ENCODE data around the gene PSMD7.
"Not testable (repeated sequence)": the region's sequence is repeated elsewhere in the genome, so short reads cannot be mapped to it uniquely, and the experiment has no call there.

PSMD7 gene

DNA sequence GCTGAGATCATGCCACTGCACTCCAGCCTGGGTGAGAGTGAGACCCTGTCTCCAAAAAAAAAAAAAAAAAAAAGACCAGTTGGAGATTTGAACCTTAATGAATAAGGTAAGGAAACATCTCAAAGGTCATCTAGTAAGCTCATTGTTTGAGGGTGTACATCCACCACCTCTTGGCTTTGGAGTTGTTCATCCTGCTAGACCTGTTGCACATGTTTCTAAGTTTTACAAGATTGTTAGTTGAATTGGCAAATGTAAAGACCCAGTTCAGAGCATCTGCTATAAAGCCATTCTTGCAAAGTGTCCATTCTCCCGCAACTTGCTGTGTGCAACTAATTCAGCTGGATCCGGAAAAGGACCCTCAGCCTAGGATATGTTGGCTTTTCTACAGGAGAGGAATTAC, 1.5 kb downstream of the PSMD7 start:
- no peak for DNase-seq

DNA sequence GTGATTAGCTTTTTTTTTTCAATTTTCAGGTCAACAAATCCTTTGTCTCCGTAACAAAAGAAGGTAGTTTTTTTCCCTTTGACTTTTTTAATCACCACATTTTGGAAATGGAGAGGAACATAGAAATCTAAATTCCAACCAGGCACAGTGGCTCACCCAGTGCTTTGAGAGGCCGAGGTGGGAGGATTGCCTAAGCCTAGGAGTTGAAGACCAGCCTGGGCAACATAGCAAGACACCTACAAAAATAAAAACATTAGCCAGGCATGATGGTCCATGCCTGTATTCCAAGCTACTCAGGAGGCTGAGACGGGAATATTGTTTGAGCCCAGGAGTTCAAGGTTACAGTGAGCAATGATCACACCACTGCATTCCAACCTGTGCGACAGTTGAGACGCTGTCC, 5.7 kb downstream of the PSMD7 start:
- no peak for DNase-seq

DNA sequence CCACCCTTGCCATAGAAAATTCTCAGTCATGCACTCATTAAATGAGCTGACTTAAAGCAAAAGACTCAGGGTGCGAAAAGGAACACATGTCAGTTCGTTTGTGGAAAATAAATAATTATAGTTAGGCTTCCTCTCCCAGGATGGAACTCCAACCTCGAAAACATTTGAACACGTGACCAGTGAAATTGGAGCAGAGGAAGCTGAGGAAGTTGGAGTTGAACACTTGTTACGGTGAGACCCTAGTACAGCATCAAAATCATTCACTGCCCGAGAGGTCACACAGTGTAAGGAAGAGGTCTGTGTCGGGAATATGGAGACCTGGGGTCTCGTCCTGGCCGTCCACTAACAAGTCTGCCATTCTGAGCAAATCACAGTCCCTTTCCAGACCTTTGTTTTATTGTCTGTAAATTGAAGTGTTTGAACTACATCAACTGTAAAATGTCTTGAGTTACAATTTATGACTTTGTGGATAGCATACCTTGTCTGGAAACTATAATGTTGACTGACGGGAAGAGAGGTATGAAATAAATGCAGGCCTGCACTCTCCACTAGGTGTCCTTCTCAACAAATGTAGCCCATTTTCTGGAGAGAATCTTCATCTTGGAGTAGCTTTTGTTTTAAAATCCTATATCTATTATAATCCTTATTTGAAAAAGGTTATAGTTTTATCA, 7.7 kb downstream of the PSMD7 start:
- DNase-seq = no peak

DNA sequence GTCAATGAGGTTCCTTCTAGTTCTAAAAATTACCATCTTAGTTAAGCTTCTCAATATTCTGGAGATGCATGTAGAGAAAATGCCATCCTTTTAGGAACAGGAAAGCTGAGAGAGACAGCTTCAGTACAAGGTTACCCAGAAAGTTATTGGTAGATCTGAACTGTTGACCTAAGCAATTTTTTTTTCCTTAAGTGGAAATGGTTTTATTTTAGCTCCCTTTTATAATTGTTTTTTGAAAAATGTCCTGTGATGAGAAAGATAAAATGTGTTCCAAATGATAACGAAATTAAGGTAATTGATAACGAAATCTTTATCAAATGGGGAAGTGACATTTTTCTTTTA, 8.2 kb downstream of the PSMD7 start:
- no peak for DNase-seq

DNA sequence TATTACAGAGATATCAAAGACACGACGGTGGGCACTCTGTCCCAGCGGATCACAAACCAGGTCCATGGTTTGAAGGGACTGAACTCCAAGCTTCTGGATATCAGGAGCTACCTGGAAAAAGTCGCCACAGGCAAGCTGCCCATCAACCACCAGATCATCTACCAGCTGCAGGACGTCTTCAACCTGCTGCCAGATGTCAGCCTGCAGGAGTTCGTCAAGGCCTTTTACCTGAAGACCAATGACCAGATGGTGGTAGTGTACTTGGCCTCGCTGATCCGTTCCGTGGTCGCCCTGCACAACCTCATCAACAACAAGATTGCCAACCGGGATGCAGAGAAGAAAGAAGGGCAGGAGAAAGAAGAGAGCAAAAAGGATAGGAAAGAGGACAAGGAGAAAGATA, 8.7 kb downstream of the PSMD7 start:
- DNase-seq = no peak

DNA sequence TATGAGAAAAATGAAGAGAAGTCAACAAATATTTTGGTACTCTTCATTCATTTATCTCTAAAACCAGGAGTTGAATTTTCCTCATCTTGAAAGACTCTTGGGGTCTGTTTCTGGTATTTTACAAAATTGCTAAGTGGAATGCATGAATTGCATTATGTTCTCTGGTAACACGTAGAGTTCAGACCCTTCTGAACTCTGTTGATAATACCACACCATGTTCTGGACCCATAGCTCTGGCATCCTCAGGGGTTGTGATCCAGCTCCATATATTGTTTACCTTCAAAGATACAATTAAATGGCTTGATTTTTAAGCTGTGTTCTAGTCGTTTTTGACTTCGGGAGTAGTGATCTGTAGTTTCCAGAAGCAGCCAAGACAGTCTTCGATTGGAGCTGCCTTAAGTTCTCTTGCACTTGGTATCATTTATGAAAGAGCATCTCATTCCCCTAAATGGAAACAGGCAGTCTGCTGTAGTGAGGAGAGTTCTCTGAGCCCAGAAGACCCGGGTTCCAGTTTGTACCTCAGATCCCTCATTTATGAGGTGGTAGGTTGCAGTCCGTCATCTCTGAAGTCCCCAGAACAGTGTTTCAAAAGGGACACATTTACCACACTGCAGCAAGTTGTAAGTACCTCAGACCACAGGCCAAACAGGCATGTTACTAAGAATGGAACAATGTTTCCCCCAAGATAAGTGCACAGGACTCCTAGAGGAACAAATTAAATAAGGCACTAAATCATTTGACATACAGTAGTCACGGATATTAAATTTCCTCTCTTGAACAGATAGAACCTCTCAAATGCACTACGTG, 9.6 kb downstream of the PSMD7 start:
- no peak for DNase-seq

DNA sequence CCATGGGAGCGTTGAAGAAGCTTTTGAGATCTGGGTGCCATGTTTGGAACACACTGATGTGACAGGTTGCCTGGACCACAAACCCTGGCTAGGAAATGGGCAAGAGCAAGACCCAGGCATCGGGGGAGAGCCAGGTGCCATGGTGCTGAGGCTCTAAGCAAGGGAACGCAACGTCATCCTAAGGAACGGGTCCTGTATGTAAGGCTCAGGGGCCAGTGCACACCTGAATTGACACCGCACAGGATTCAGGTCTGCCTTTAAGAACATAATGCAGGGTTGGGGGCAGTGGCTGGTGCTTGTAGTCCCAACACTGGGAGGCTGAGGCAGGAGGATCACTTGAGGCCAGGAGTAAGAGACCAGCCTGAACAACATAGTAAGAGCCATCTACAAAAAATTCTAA, 10.8 kb downstream of the PSMD7 start:
- no peak for DNase-seq

DNA sequence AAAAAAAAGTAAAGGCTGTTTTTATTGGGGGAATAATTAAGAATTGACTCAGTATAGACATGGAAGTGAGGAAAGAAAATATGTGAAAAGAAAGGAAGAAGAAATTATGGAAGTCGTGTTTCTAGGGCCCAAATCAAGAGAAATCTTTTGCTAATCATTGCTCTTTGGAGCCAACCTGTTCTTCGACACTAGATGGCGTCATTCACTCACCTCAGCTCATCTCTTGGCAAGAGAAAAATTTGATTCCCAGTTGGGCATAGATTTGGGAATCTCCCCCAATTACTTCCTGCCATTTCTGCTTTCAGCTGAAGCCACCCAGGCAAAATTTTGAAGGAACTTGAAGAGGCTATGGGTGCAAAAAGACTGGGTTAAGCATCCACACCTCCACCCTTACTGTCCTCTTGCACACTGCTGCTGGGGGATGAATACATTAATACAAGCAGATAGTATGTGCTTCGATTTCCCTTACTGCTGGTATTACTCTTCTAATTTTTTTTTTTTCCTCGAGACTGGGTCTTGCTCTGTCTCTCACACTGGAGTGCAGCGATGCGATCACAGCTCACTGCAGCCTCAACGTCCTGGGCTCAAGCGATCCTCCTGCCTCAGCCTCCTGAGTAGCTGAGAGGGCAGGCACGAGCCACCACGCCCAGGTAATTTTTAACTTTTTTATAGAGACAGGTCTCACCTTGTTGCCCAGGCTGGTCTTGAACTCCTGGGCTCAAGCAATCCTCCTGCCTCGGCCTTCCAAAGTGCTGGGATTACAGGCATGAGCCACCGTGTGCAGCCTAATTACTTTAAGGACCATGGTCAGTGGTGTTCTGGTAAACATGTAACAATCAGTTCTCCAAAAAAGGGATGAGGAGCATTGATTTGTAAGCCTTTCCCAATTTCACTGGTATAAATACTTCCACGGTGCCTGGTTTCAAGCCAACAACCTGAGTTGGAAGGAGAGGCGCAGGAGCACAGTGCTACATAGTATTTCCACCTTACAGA, 13.5 kb downstream of the PSMD7 start:
- DNase-seq = no peak

DNA sequence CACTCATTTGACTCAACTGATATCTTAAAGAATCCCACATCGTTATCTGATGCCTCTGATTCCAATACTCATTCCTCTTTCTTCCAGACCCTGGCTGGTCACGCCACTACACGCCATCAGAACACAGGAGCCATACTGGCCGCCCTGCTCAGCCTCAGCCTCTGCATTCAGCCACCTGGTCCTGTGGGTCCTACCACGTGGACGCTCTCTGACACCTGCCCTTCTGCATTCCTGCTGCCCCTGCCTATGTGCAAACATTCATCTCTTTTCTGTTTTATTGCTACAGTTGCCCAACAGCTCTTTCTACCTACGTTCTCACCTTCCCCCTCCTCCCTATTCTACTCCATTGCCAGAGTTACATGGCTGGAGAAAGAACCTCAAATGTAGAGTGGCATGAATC, 18.4 kb downstream of the PSMD7 start:
- no peak for DNase-seq

DNA sequence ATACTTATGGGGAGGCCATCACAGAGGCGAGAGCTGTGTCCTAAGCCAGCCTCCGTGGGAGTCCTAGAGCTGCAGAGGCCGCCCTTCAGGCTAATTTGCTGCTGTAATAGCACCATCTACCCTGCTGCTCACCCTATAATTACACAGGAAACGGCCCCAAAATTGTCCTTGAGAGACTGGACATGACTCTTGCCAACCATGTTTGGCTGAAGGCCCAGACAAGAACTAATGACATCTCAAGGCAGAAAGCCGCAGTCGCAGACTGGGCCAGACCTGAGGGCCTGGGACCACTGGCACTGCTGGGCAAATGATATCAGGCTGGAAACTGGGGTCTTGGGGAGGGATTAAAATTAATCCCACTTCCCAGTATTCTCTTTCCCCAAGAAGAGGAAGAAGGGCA, 24.1 kb downstream of the PSMD7 start:
- DNase-seq = no peak

DNA sequence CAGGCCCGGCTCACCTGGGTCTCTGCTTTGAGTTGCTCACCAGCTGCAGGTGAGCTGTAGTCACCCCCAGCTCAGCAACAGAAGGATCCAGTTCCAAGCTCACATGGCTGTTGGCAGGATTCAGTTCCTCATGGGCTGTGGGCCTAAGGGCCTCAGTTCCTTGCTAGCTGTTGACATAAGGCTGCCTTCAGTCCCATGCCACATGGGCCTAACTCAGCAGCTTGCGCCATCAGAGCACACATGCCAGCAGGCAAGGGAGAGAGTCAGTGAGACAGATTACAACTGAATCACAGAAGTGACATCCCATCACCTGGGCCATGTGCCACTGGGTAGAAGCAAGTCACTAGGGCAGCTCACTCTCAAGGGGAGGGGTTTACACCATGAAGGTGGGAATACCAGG, 24.7 kb downstream of the PSMD7 start:
- DNase-seq = no peak

DNA sequence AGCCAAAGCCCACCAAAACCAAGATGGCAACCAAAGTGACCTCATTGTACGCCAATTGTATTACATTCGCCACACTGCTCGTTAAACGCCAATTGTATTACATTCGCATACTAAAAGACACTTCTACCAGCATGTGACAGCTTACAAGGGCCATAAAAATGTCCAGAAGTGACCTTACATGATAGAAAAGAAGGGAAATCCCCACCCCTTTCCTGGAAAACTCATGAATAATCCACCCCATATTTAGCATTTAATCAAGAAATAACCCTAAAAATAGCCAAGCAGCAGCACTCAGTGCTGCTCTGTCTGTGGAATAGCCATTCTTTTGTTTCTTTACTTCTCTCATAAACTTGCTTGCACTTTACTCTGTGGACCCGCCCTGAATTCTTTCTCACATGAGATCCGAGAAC, 25.7 kb downstream of the PSMD7 start:
- DNase-seq = no peak

DNA sequence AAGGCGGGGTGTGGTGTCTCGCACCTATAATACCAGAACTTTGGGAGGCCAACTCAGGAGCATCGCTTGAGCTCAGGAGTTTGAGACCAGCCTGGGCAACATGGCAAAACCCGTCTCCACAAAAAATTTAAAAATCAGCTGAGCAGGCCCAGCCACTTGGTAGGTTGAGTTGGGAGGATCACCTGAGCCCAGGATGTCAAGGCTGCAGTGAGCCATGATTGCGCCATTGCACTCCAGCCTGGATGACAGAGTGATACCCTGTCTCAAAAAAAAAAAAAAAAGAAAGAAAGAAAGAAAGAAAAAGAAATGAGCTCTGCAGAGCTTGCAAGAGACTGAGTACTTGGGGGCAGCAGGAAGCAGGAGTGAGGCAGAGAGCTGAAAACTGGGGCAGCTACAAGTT, 28.2 kb downstream of the PSMD7 start:
- not testable (repeated sequence) for DNase-seq

DNA sequence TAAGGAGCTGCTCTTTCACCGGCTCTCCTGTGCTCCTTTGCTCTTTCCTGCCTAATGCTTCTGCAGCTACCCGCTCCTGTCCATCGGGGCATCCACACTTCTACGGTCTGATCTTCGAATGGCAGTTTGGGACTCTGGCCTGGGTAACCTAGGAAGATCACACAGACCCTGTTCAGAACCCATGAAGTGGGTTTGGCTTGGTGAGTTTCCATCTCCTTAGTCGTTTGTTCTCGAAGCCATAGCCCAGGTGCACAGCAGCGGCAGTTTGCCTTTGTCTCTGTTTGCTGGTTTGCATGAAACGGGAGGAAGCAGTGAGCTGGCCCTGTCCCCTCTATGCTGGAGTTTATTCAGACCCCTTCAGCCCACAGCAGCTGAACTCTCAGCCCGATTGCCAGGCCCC, 29.0 kb downstream of the PSMD7 start:
- DNase-seq = no peak

DNA sequence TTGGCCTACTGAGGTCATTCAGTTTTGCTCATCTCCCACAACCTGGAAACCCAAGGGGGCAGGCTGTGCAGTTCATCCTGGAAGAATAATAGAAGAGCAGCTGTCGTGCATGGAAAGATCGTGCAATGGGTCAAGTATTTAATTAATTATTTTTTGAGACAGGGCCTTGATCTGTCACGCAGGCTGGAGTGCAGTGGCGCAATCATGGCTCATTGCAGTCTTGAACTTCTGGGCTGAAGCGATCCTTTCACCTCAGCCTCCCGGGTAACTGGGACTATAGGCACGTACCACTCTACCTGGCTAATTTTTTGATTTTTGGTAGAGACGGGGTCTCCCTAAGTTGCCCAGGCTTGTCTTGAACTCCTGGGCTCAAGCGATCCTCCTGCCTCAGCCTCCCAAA, 31.7 kb downstream of the PSMD7 start:
- not testable (repeated sequence) for DNase-seq

DNA sequence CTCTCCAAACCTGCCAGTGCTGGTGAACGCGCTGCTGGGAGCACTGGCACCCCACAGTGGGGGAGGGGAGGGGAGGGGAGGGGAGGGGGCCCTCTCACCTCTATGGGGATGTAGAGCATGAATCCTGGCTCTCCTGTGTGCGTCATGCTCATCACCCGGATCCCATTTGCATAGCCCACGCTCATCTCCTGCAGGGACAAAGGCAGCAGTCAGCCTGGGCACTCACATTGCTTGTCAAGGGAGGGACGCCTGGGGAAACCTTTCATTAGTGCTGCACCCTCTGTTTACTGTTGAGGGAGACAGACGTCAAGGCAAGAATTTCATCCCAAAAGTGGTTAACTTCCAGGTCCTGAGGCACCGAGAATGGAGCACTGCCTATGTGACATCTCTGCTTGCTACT, 35.9 kb downstream of the PSMD7 start:
- not testable (repeated sequence) for DNase-seq

DNA sequence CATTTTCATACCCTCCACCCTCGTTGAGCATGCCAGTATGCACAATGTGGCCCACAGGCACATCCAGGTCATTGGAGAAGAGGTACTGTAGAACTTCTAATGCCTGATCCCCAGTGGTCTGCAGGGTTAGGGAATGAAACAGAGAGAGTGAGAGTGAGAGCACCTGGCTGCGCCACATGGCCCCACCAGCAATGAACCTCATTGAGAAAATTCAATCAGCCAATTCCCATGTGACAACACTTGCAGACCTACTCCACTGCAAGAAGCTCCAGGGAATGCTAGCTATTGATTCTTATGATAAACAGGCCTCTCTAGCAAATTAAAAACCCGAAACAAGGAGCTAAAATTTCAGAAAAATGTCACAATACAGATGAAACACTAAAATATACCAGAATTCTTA, 40.9 kb downstream of the PSMD7 start:
- DNase-seq = not testable (repeated sequence)

DNA sequence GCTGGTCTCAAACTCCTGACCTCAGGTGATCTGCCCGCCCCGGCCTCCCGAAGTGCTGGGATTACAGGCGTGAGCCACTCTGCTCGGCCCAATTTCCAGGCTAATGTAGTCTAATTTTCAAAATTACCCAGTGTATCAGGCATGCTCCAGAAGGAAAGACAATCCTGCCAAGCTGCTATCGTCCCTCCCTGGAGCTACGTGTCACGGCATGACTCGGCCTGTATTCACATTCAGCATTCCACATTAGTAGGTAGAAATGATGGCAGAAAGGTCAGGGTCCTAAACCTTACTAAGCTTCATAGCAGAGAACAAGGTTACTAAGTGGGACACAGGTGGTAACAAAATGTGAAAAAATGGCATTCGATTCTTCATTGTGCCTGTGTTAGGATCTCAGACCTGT, 42.6 kb downstream of the PSMD7 start:
- not testable (repeated sequence) for DNase-seq

DNA sequence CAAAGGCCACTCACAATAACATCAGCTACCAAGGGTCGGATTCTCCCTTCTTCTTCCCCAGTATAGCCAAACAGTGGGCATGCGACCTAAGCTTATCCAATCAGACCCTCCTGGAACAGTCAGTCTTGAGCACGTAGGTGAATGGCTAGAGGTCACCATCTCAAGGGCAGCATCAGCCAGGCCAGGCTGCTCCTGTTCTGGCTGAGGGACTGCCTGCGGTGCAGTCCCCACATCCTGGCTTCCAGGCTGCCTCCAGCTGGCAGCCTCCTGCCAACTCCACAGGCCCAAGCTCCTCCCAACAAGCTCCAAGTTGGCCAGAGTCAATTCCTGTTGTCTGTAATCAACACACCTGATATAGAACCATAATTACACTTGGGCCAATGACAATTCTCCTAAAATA, 56.4 kb downstream of the PSMD7 start:
- not testable (repeated sequence) for DNase-seq
